SK-N-SH treated with all-trans-retinoic acid at 6 μM for 48 hours (cell line): Measurements from ENCODE around the gene YPEL1.

Experiments
- ARNTL ChIP-seq: fragments of 450-650 bp; formaldehyde crosslinking; IDR thresholded peaks from 2 replicates; pipeline ENCODE4 v1.5.0; 2020; ENCODE audit warnings: low read depth, mild to moderate bottlenecking, moderate library complexity, borderline replicate concordance
- BACH2 ChIP-seq: fragments of 250-450 bp; sonication (Bioruptor Pico); IDR thresholded peaks from 2 replicates; pipeline ENCODE4 v1.9.0; 2021; ENCODE audit warnings: mild to moderate bottlenecking, borderline replicate concordance
- CSDC2 ChIP-seq: fragments of 250-450 bp; sonication (Bioruptor Pico); IDR thresholded peaks from 2 replicates; pipeline ENCODE4 v1.5.0; 2020; ENCODE audit warnings: mild to moderate bottlenecking, moderate library complexity
- GLIS3 ChIP-seq: fragments of 250-450 bp; sonication (Bioruptor Pico); IDR thresholded peaks from 2 replicates; pipeline ENCODE4 v1.5.0; 2020; ENCODE audit warnings: mild to moderate bottlenecking, moderate library complexity
- OSR1 ChIP-seq: fragments of 250-450 bp; sonication (Bioruptor Pico); IDR thresholded peaks from 2 replicates; pipeline ENCODE4 v1.8.0; 2022; ENCODE audit warnings: moderate library complexity, mild to moderate bottlenecking, inconsistent platforms
- SNAI2 ChIP-seq: fragments of 250-450 bp; sonication (Bioruptor Pico); IDR thresholded peaks from 2 replicates; pipeline ENCODE4 v1.5.0; 2020; ENCODE audit warnings: mild to moderate bottlenecking, moderate library complexity
- TCF4 ChIP-seq: fragments of 250-450 bp; sonication (Bioruptor Pico); IDR thresholded peaks from 2 replicates; pipeline ENCODE4 v1.8.0; 2021; ENCODE audit warnings: mild to moderate bottlenecking, moderate library complexity, borderline replicate concordance
- TOX ChIP-seq: fragments of 250-450 bp; sonication (Bioruptor Pico); IDR thresholded peaks from 2 replicates; pipeline ENCODE4 v1.8.0; 2021; ENCODE audit warnings: mild to moderate bottlenecking, moderate library complexity, borderline replicate concordance
- ZC3H10 ChIP-seq: fragments of 250-450 bp; sonication (Bioruptor Pico); IDR thresholded peaks from 2 replicates; pipeline ENCODE4 v1.5.1; 2021; ENCODE audit warnings: mild to moderate bottlenecking, moderate library complexity
- ZFP3 ChIP-seq: fragments of 250-450 bp; sonication (Bioruptor Pico); IDR thresholded peaks from 2 replicates; pipeline ENCODE4 v1.5.0; 2020; ENCODE audit warnings: mild to moderate bottlenecking, moderate library complexity
- ZFP30 ChIP-seq: fragments of 450-650 bp; formaldehyde crosslinking; IDR thresholded peaks from 2 replicates; pipeline ENCODE4 v1.5.0; 2022; ENCODE audit warnings: mild to moderate bottlenecking, moderate library complexity
- ZNF565 ChIP-seq: fragments of 450-650 bp; formaldehyde crosslinking; conservative IDR thresholded peaks from 2 replicates; pipeline ENCODE4 v1.5.0; 2020; ENCODE audit warnings: low read depth, mild to moderate bottlenecking, moderate library complexity
- TF ChIP-seq, protein P1 (sequence below): fragments of 250-450 bp; sonication (Bioruptor Pico); IDR thresholded peaks from 2 replicates; pipeline ENCODE4 v1.8.0; 2020; ENCODE audit warnings: mild to moderate bottlenecking, moderate library complexity, borderline replicate concordance
- TF ChIP-seq, protein P2 (sequence below): fragments of 250-450 bp; sonication (Bioruptor Pico); IDR thresholded peaks from 2 replicates; pipeline ENCODE4 v1.5.0; 2020; ENCODE audit warnings: mild to moderate bottlenecking, moderate library complexity

- TF ChIP-seq SNAI2 (no peak), TCF4 (CRISPR knock-in tag) (no peak), BACH2 (CRISPR knock-in tag) (no peak), ZNF565 (no peak), ZFP30 (no peak), CSDC2 (no peak), ZFP3 (CRISPR knock-in tag) (no peak), ZC3H10 (no peak), ARNTL (CRISPR knock-in tag) (no peak), GLIS3 (no peak), OSR1 (CRISPR knock-in tag) (no peak), TOX (no peak)
- TF ChIP-seq, protein P1, sequence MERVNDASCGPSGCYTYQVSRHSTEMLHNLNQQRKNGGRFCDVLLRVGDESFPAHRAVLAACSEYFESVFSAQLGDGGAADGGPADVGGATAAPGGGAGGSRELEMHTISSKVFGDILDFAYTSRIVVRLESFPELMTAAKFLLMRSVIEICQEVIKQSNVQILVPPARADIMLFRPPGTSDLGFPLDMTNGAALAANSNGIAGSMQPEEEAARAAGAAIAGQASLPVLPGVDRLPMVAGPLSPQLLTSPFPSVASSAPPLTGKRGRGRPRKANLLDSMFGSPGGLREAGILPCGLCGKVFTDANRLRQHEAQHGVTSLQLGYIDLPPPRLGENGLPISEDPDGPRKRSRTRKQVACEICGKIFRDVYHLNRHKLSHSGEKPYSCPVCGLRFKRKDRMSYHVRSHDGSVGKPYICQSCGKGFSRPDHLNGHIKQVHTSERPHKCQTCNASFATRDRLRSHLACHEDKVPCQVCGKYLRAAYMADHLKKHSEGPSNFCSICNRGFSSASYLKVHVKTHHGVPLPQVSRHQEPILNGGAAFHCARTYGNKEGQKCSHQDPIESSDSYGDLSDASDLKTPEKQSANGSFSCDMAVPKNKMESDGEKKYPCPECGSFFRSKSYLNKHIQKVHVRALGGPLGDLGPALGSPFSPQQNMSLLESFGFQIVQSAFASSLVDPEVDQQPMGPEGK = no peak
- TF ChIP-seq, protein P2, sequence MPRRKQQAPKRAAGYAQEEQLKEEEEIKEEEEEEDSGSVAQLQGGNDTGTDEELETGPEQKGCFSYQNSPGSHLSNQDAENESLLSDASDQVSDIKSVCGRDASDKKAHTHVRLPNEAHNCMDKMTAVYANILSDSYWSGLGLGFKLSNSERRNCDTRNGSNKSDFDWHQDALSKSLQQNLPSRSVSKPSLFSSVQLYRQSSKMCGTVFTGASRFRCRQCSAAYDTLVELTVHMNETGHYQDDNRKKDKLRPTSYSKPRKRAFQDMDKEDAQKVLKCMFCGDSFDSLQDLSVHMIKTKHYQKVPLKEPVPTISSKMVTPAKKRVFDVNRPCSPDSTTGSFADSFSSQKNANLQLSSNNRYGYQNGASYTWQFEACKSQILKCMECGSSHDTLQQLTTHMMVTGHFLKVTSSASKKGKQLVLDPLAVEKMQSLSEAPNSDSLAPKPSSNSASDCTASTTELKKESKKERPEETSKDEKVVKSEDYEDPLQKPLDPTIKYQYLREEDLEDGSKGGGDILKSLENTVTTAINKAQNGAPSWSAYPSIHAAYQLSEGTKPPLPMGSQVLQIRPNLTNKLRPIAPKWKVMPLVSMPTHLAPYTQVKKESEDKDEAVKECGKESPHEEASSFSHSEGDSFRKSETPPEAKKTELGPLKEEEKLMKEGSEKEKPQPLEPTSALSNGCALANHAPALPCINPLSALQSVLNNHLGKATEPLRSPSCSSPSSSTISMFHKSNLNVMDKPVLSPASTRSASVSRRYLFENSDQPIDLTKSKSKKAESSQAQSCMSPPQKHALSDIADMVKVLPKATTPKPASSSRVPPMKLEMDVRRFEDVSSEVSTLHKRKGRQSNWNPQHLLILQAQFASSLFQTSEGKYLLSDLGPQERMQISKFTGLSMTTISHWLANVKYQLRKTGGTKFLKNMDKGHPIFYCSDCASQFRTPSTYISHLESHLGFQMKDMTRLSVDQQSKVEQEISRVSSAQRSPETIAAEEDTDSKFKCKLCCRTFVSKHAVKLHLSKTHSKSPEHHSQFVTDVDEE = no peak
Measured at GRCh38 chr22:21719024-21719423, 16.6 kb downstream of the YPEL1 start.
